IMR-90 (cell line): ENCODE data around the gene DTX3L. TPM values are rescaled to one million over a fixed set of nuclear protein-coding genes. Genes with fewer than 3 reads are reported as not detected.

Experiments used
- ATAC-seq: fragments of 200-7000 bp; cut with Tn5 transposase; 2 replicates; pipeline ENCODE4 v1.9.1; 2020; ENCODE audit warnings: low read depth, mild to moderate bottlenecking, moderate library complexity
- BruUV-seq: library from RNA; stranded (reverse); fragments of 400-500 nt; replicated peaks from 2 replicates; lab custom pipeline; 2021; lab: Mats Ljungman, UMichigan
- CTCF ChIA-PET: fragments of 300-600 bp; formaldehyde crosslinking; extraction: SDS; loops from one replicate; lab custom pipeline; 2021; ENCODE audit warnings: antibody characterized with exemption; lab: Yijun Ruan, JAX
- POLR2A ChIA-PET: fragments of 300-600 bp; sonication (Branson Sonifier 250); formaldehyde crosslinking; loops from one replicate; lab custom pipeline; 2022; ENCODE audit warnings: antibody characterized with exemption; ENCODE audit not compliant: unreplicated experiment; lab: Charles Lee
- DNase-seq: peaks from one replicate; pipeline ENCODE4 v3.0.0; 2013
- H2AFZ ChIP-seq: replicated peaks from 2 replicates; pipeline ENCODE3; 2013; ENCODE audit warnings: low read length, mild to moderate bottlenecking; ENCODE audit not compliant: poor library complexity
- H2AK5ac ChIP-seq: 2 replicates; pipeline ENCODE4 v1.6.1; 2013; ENCODE audit warnings: low read depth, low read length, inconsistent platforms
- H2AK9ac ChIP-seq: replicated peaks from 2 replicates; pipeline ENCODE3; 2013; ENCODE audit warnings: mild to moderate bottlenecking, low read depth, low read length, moderate library complexity; ENCODE audit not compliant: poor library complexity
- H2BK120ac ChIP-seq: 2 replicates; pipeline ENCODE4 v1.6.1; 2013; ENCODE audit warnings: low read depth, low read length, inconsistent platforms
- H2BK15ac ChIP-seq: 3 replicates; pipeline ENCODE4 v1.6.1; 2013; ENCODE audit warnings: low read depth, low read length, inconsistent platforms
- H2BK20ac ChIP-seq: 2 replicates; pipeline ENCODE4 v1.6.1; 2013; ENCODE audit warnings: low read depth, mild to moderate bottlenecking, inconsistent platforms, low read length, moderate library complexity
- H2BK5ac ChIP-seq: 2 replicates; pipeline ENCODE4 v1.6.1; 2013; ENCODE audit warnings: mild to moderate bottlenecking, low read depth, low read length, inconsistent platforms; ENCODE audit not compliant: poor library complexity, severe bottlenecking
- H3K14ac ChIP-seq: replicated peaks from 2 replicates; pipeline ENCODE4 v1.6.1; 2013; ENCODE audit warnings: low read depth, low read length, inconsistent platforms
- H3K18ac ChIP-seq: 2 replicates; pipeline ENCODE4 v1.6.1; 2013; ENCODE audit warnings: low read depth, low read length, control low read depth
- H3K23ac ChIP-seq: 2 replicates; pipeline ENCODE4 v1.6.1; 2013; ENCODE audit warnings: low read depth, low read length, inconsistent platforms
- H3K27ac ChIP-seq: 2 replicates; pipeline ENCODE4 v1.5.1; 2013; ENCODE audit warnings: mild to moderate bottlenecking, control low read depth, low read length; ENCODE audit not compliant: insufficient read depth
- H3K27me3 ChIP-seq: 2 replicates; pipeline ENCODE4 v1.6.1; 2013; ENCODE audit warnings: low read length; ENCODE audit not compliant: control insufficient read depth, insufficient read depth
- H3K36me3 ChIP-seq: 2 replicates; pipeline ENCODE4 v1.6.1; 2013; ENCODE audit warnings: low read length, mixed read lengths; ENCODE audit not compliant: control insufficient read depth, insufficient read depth
- H3K4ac ChIP-seq: 2 replicates; pipeline ENCODE4 v1.6.1; 2013; ENCODE audit warnings: low read depth, low read length, inconsistent platforms
- H3K4me1 ChIP-seq: 2 replicates; pipeline ENCODE4 v1.6.1; 2013; ENCODE audit warnings: low read length, mixed read lengths; ENCODE audit not compliant: control insufficient read depth, insufficient read depth
- H3K4me2 ChIP-seq: 2 replicates; pipeline ENCODE4 v1.6.1; 2013; ENCODE audit warnings: low read depth, mild to moderate bottlenecking, control low read depth, low read length, moderate library complexity
- H3K4me3 ChIP-seq: 2 replicates; pipeline ENCODE4 v1.5.1; 2013; ENCODE audit warnings: low read depth, mild to moderate bottlenecking, control low read depth, low read length, moderate library complexity; ENCODE audit not compliant: insufficient read depth
- H3K56ac ChIP-seq: 2 replicates; pipeline ENCODE4 v1.6.1; 2013; ENCODE audit warnings: low read length, inconsistent platforms; ENCODE audit not compliant: insufficient read depth; ENCODE audit errors: extremely low read depth
- H3K79me1 ChIP-seq, 2 experiments: 2 replicates each; pipeline ENCODE4 v1.6.1; 2013; ENCODE audit warnings: low read length in 2 of 2, inconsistent platforms in 1 of 2, low read depth in 1 of 2
- H3K9ac ChIP-seq: 2 replicates; pipeline ENCODE4 v1.6.1; 2013; ENCODE audit warnings: low read depth, low read length, control low read depth
- H3K9me1 ChIP-seq: 2 replicates; pipeline ENCODE4 v1.6.1; 2013; ENCODE audit warnings: low read length, inconsistent platforms; ENCODE audit not compliant: insufficient read depth
- H3K9me3 ChIP-seq: 2 replicates; pipeline ENCODE4 v1.6.1; 2013; ENCODE audit warnings: low read length; ENCODE audit not compliant: control insufficient read depth, insufficient read depth
- H4K20me1 ChIP-seq: 2 replicates; pipeline ENCODE4 v1.6.1; 2013; ENCODE audit warnings: low read length, inconsistent platforms; ENCODE audit not compliant: insufficient read depth
- H4K5ac ChIP-seq: 2 replicates; pipeline ENCODE4 v1.6.1; 2013; ENCODE audit warnings: mild to moderate bottlenecking, low read depth, low read length, control low read depth
- H4K8ac ChIP-seq, 2 experiments: 2 replicates each; pipeline ENCODE4 v1.6.1; 2013; ENCODE audit warnings: low read depth in 2 of 2, low read length in 2 of 2, control low read depth in 1 of 2, inconsistent platforms in 1 of 2
- H4K91ac ChIP-seq: 2 replicates; pipeline ENCODE4 v1.6.1; 2013; ENCODE audit warnings: low read depth, low read length, inconsistent platforms; ENCODE audit not compliant: insufficient read depth
- RAD21 ChIP-seq: IDR thresholded peaks from 2 replicates; pipeline ENCODE4 v1.6.1; 2012; ENCODE audit warnings: low read length, improper control_type of control experiment
- RFX5 ChIP-seq: IDR thresholded peaks from 2 replicates; pipeline ENCODE4 v1.8.0; 2012; ENCODE audit warnings: low read depth, mild to moderate bottlenecking, low read length, moderate library complexity
- WGBS, 2 experiments: methylation state at CpG; one replicate each; pipeline versions ENCODE4 v1.1.5 to v1.1.7; 2013; ENCODE audit warnings: missing lambda C conversion rate in 2 of 2; ENCODE audit not compliant: insufficient read length in 1 of 2; ENCODE audit errors: extremely low coverage in 2 of 2; 5-methylcytosine and 5-hydroxymethylcytosine counted together
- dilution Hi-C: fragments of 300-500 bp; cut with HindIII; formaldehyde crosslinking; loops from one replicate; pipeline ENCODE4 v1.14.3; 2018; ENCODE audit warnings: low sequenced_read_pairs; ENCODE audit not compliant: unreplicated experiment
- in situ Hi-C: fragments of 300-500 bp; cut with MboI; formaldehyde crosslinking; loops from 3 replicates; pipeline ENCODE4 v1.14.3; 2019; ENCODE audit warnings: low sequenced_read_pairs, inconsistent platforms, mixed read lengths
- intact Hi-C: fragments of 100-400 bp; cut with micrococcal nuclease; formaldehyde crosslinking; loops from 2 replicates; pipeline ENCODE4 v1.10.0; 2022
- polyA plus RNA-seq, 3 experiments: library from polyadenylated mRNA; depleted of rRNA; stranded (reverse); fragments of >200 nt; gene quantifications; 2 replicates each; pipeline ENCODE4 v1.2.3, GENCODE V29; 2012; ENCODE audit warnings: low replicate concordance in 1 of 3
- total RNA-seq: library from RNA; depleted of rRNA; stranded (reverse); fragments of >200 nt; gene quantifications from 2 replicates; pipeline ENCODE4 v1.2.3, GENCODE V29; 2012
- TF ChIP-seq, protein P1 (sequence below): fragments of 150-350 bp; IDR thresholded peaks from 2 replicates; pipeline ENCODE4 v1.6.1; 2016; ENCODE audit warnings: low read depth, mild to moderate bottlenecking, low read length, moderate library complexity, borderline replicate concordance

The DTX3L gene
- total and polyA plus RNA-seq, 2 of the 4 experiments (the other 2 are of a cell fraction), result 4.1 to 7.9 TPM

DNA sequence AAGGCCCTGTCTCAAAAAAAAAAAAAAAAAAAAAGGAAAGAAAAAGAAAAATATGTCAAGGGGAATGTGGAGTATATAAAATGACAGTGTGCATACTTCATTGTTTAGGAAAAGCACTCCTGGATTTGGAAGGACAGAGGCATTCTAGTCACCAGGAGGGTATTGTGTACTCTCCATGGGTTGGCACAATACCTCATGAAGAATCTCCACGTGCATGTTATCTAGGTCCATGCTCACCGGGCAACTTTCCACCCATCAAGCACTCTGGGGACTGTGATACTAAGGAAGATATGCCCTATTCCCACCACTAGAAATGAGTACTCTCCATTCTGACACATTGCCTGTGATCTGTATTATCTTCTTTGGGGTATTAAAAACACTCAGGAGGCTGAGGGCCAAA, 34.0 kb upstream of the DTX3L start:
- no peak for TF ChIP-seq RFX5
- TF ChIP-seq, protein P1, sequence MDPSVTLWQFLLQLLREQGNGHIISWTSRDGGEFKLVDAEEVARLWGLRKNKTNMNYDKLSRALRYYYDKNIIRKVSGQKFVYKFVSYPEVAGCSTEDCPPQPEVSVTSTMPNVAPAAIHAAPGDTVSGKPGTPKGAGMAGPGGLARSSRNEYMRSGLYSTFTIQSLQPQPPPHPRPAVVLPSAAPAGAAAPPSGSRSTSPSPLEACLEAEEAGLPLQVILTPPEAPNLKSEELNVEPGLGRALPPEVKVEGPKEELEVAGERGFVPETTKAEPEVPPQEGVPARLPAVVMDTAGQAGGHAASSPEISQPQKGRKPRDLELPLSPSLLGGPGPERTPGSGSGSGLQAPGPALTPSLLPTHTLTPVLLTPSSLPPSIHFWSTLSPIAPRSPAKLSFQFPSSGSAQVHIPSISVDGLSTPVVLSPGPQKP, result no peak
- TF ChIP-seq RAD21, result no peak
- Histone ChIP-seq H3K14ac (no peak overlapping the region), H2AK5ac (no peak overlapping the region), H3K18ac (no peak overlapping the region), H4K8ac (no peak overlapping the region), H4K20me1 (no peaks in the 10 kb centered on the region), H3K79me1 (no peaks in the 10 kb centered on the region), H2BK5ac (no peak overlapping the region), H3K4me3 (no peak overlapping the region), H3K27me3 (no peaks in the 10 kb centered on the region), H3K4me2 (no peak overlapping the region), H3K23ac (no peak overlapping the region), H2BK120ac (no peak overlapping the region), H3K9ac (no peak overlapping the region), H3K4me1 (no peaks in the 10 kb centered on the region), H3K9me1 (peaks cover 12% of the 10 kb centered on the region; the same call in 1 of the 2 replicates), H2BK15ac (no peak overlapping the region), H4K91ac (no peak overlapping the region), H2AFZ (no peak overlapping the region), H3K36me3 (peaks cover 12% of the 10 kb centered on the region), H2AK9ac (no peak overlapping the region), H3K4ac (no peak overlapping the region), H3K9me3 (no peaks in the 10 kb centered on the region), H3K27ac (no peak overlapping the region), H3K56ac (no peak overlapping the region), H4K5ac (no peak overlapping the region), H2BK20ac (no peak overlapping the region)
- ChIA-PET CTCF (no interaction called here), POLR2A (no interaction called here)
- in situ Hi-C loops (no loop called here), intact Hi-C loops (no loop called here), dilution Hi-C loops (no loop called here)
- no TSS peak for BruUV-seq
- whole genome bisulfite sequencing, 2 experiments, result no CpG with 5 or more reads among the region's 2 CpGs
- no peak for ATAC-seq
- DNase-seq, result no peak
